Measurements from ENCODE around the gene DSG3. TPM values are rescaled to one million over a fixed set of nuclear protein-coding genes. Genes with fewer than 3 reads are reported as not detected.

The DSG3 gene
- total and polyA plus RNA-seq, 8 donors: not detected

DNA sequence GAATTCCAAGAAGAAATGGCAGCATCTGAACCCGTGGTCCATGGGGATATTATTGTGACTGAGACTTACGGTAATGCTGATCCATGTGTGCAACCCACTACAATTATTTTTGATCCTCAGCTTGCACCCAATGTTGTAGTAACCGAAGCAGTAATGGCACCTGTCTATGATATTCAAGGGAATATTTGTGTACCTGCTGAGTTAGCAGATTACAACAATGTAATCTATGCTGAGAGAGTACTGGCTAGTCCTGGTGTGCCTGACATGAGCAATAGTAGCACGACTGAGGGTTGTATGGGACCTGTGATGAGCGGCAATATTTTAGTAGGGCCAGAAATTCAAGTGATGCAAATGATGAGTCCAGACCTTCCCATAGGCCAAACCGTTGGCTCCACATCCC lies 34.4 kb upstream of the DSG3 start:
- Histone ChIP-seq H3K36me3 (no peaks in the 10 kb centered on the region), H3K9me3 (no peaks in the 10 kb centered on the region), H3K4me3 (no peak overlapping the region), H3K4me1 (no peaks in the 10 kb centered on the region), H3K27ac (no peak overlapping the region), H3K27me3 (peaks cover 0 to 10% of the 10 kb centered on the region in 2 donors)
- no peak for ATAC-seq
- TF ChIP-seq, protein P1, sequence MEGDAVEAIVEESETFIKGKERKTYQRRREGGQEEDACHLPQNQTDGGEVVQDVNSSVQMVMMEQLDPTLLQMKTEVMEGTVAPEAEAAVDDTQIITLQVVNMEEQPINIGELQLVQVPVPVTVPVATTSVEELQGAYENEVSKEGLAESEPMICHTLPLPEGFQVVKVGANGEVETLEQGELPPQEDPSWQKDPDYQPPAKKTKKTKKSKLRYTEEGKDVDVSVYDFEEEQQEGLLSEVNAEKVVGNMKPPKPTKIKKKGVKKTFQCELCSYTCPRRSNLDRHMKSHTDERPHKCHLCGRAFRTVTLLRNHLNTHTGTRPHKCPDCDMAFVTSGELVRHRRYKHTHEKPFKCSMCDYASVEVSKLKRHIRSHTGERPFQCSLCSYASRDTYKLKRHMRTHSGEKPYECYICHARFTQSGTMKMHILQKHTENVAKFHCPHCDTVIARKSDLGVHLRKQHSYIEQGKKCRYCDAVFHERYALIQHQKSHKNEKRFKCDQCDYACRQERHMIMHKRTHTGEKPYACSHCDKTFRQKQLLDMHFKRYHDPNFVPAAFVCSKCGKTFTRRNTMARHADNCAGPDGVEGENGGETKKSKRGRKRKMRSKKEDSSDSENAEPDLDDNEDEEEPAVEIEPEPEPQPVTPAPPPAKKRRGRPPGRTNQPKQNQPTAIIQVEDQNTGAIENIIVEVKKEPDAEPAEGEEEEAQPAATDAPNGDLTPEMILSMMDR (IDR thresholded peaks at IDR 0.05): no peak
- no peak for DNase-seq
- intact Hi-C loops (cut with DNase I): no loop called here

DNA sequence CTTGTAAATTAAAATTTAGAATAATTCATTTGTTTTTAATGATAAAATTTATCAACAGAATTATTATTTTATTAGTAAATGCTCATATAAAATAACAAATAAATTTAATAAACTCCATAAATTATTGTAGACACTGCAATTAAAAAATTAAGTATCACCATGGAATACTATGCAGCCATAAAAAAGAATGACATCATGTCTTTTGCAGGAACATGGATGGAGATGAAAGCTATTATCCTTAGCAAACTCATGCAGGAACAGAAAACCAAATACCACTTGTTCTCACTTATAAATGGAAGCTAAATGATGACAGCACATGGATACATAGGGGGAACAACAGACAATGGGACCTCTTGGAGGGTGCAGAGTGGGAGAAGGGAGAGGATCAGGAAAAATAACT lies 29.7 kb upstream of the DSG3 start:
- DNase-seq (no peak), ATAC-seq (no peak)
- TF ChIP-seq, protein P1 (IDR thresholded peaks at IDR 0.05): no peak
- no peaks in the 10 kb centered on the region for H3K9me3 ChIP-seq
- no peaks in the 10 kb centered on the region for H3K27me3 ChIP-seq
- H3K4me1 ChIP-seq: no peaks in the 10 kb centered on the region
- no peaks in the 10 kb centered on the region for H3K36me3 ChIP-seq
- H3K27ac ChIP-seq: no peak overlapping the region
- intact Hi-C loops (cut with DNase I): no loop called here
- no peak overlapping the region for H3K4me3 ChIP-seq

DNA sequence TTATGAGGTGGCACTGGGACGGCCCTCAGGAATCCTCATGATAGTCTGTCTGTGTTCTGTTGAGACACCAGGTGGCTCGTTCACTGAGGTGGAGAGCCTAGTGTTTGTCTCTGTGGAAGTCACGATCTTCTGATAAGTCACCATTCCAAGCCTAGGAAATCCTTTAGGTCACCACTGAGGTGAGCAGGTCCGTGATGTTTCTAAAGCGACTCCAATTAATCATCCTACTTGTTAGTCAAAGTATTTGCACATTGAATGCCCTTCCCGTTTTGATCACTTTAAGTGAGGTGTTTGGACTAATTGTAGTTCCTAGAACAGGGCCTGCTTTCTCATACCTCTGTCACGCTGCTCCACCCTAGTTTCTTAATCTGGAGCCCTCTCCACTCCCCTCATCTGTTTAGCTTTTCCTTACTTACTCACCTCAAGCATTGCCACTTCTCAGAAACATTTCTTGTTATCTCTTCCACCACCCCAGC lies 28.0 kb upstream of the DSG3 start:
- Histone ChIP-seq H3K27ac (no peak overlapping the region), H3K9me3 (no peaks in the 10 kb centered on the region), H3K36me3 (no peaks in the 10 kb centered on the region), H3K4me3 (no peak overlapping the region), H3K4me1 (no peaks in the 10 kb centered on the region), H3K27me3 (no peaks in the 10 kb centered on the region)
- TF ChIP-seq, protein P1 (IDR thresholded peaks at IDR 0.05): no peak
- ATAC-seq (peak; percentile 89), DNase-seq (no peak)
- intact Hi-C loops (cut with DNase I): no loop called here

DNA sequence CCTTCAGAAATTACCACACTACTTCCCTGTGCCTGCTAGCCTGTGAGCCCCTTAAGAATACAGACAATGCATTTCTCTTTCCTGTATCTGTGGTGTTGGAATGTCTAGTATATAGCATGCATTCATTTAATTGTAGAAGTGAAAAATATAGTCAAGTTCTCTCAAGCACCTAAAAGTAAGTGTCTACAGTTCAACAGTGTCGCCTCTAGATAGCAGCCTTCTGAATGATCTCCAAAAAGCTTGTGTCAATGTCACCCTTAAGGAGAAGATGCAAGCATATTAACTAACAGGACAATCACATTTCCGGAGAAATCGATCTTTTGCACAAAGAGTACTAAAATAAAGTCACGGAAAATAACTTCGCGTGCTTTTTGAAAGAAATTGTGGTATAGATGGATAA lies 27.5 kb upstream of the DSG3 start:
- Histone ChIP-seq H3K9me3 (no peaks in the 10 kb centered on the region), H3K4me3 (no peak overlapping the region), H3K27me3 (no peaks in the 10 kb centered on the region), H3K36me3 (no peaks in the 10 kb centered on the region), H3K27ac (no peak overlapping the region), H3K4me1 (no peaks in the 10 kb centered on the region)
- intact Hi-C loops (cut with DNase I): no loop called here
- TF ChIP-seq, protein P1 (IDR thresholded peaks at IDR 0.05): no peak
- DNase-seq (no peak), ATAC-seq (no peak)

DNA sequence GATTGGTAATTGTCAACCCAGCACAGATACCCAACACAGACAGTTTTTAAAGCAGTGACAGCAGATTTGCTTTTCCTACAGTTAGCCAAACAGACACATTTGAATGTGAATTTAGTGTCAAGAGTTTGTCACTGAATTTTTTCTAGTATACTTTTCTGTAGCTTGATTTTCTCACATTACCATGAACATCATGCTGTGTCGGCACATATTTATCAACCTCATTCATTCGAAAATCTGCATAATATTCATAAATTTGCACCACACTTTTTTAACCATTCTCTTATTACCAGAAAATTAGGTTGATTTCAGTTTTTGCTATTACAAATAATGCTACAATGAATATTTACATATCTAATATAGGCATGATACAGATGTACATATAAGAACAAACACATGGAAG lies 27.0 kb upstream of the DSG3 start:
- no peak for ATAC-seq
- no peaks in the 10 kb centered on the region for H3K9me3 ChIP-seq
- no peaks in the 10 kb centered on the region for H3K27me3 ChIP-seq
- no peaks in the 10 kb centered on the region for H3K4me1 ChIP-seq
- H3K4me3 ChIP-seq: no peak overlapping the region
- H3K36me3 ChIP-seq: no peaks in the 10 kb centered on the region
- no peak overlapping the region for H3K27ac ChIP-seq
- intact Hi-C loops (cut with DNase I): no loop called here
- TF ChIP-seq, protein P1 (IDR thresholded peaks at IDR 0.05): no peak
- no peak for DNase-seq

Measured in left lung (tissue), 10 donors.